Neutrophil (primary cell): ENCODE data around the gene HSP90AA1.

Experiments used
- H3K27ac ChIP-seq: fragments of 200-600 bp; sonication (generic); 2 replicates; pipeline ENCODE4 v1.5.1; 2016; ENCODE audit warnings: mild to moderate bottlenecking, moderate library complexity
- H3K27me3 ChIP-seq: fragments of 200-600 bp; sonication (generic); 2 replicates; pipeline ENCODE4 v1.6.0; 2016; ENCODE audit warnings: mild to moderate bottlenecking
- H3K36me3 ChIP-seq: fragments of 200-600 bp; sonication (generic); 2 replicates; pipeline ENCODE4 v1.5.1; 2017
- H3K4me1 ChIP-seq, 2 experiments: fragments of 200-600 bp in 1 of 2; sonication (generic) in 1 of 2; 1 replicate in 1 of 2; 2 replicates in 1 of 2; pipeline versions ENCODE4 v1.5.1 to v1.6.1; 2013 to 2016; ENCODE audit warnings: low read depth in 1 of 2, low read length in 1 of 2, mild to moderate bottlenecking in 1 of 2, moderate library complexity in 1 of 2; ENCODE audit not compliant: control insufficient read depth in 1 of 2, insufficient read depth in 1 of 2
- H3K4me3 ChIP-seq, 2 experiments: fragments of 200-600 bp in 1 of 2; sonication (generic) in 1 of 2; 1 replicate in 1 of 2; 2 replicates in 1 of 2; pipeline ENCODE4 v1.5.1; 2013 to 2016; ENCODE audit warnings: low read depth in 1 of 2, low read length in 1 of 2, mild to moderate bottlenecking in 1 of 2, moderate library complexity in 1 of 2
- H3K9me3 ChIP-seq: fragments of 200-600 bp; sonication (generic); 2 replicates; pipeline ENCODE4 v1.5.1; 2016
- CTCF ChIP-seq: fragments of 200-600 bp; sonication (generic); IDR thresholded peaks from 2 replicates; pipeline ENCODE4 v1.5.1; 2016; ENCODE audit warnings: antibody characterized with exemption

The HSP90AA1 gene

GRCh38 chr14:102035914-102036313, 50.9 kb downstream of the HSP90AA1 start:
- Histone ChIP-seq H3K27me3 (no peaks in the 10 kb centered on the region), H3K27ac (no peak overlapping the region), H3K36me3 (peaks cover 100% of the 10 kb centered on the region), H3K4me1 (no peaks in the 10 kb centered on the region), H3K4me3 (no peak overlapping the region), H3K9me3 (no peaks in the 10 kb centered on the region)
- no peak for TF ChIP-seq CTCF

- H3K36me3 ChIP-seq = peaks cover 100% of the 10 kb centered on the region
- no peak for TF ChIP-seq CTCF
- H3K27ac ChIP-seq = no peak overlapping the region
- H3K4me1 ChIP-seq = no peaks in the 10 kb centered on the region
- H3K27me3 ChIP-seq = no peaks in the 10 kb centered on the region
- no peak overlapping the region for H3K4me3 ChIP-seq
- H3K9me3 ChIP-seq = no peaks in the 10 kb centered on the region
These were observed 52.5 kb downstream of the HSP90AA1 start for GRCh38 chr14:102034301-102034700.

GRCh38 chr14:102033241-102033640, 53.6 kb downstream of the HSP90AA1 start:
- TF ChIP-seq CTCF = no peak
- Histone ChIP-seq H3K4me1 (no peaks in the 10 kb centered on the region), H3K36me3 (peaks cover 100% of the 10 kb centered on the region), H3K27me3 (no peaks in the 10 kb centered on the region), H3K27ac (no peak overlapping the region), H3K9me3 (no peaks in the 10 kb centered on the region), H3K4me3 (no peak overlapping the region)
